Measurements from ENCODE around the gene TDG.
A peak's percentile ranks its signal among the peaks of the same experiment; 100 is the strongest.

TDG gene

DNA sequence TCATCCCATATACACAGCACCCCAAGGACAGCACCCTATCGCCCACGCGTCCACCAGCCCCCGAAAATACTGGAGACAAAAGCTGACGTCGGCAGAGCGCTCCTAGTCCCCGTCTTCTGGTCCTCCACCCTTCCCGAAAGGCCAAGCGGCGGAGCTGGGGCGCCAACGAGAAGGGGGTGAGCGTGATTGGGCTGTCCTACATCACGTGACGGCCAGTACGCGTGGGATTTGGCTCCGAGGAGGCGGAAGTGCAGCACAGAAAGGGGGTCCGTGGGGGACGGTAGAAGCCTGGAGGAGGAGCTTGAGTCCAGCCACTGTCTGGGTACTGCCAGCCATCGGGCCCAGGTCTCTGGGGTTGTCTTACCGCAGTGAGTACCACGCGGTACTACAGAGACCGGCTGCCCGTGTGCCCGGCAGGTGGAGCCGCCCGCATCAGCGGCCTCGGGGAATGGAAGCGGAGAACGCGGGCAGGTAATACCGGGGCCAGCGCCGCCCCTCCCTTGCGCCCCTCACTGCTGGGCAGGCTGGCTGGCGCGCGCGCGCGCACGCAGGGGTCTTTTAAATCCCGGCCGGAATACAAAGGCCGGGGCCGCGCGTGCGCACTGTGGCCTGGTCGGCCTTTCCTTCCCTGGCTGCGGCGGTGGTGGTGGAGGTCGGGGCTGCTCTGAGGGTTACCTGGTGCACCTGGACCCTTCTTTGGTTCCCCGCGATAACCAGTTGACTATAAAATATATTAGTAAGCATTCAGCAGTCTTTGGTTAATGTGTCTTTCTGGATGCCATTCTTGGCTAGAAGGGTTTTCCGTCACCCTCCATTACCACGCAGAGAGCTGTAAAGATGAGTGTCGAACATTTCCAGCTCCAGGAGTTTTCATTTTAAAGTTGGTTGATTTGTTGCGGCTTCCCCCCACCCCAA, at the start of gene TDG:
Gene TDG (plus strand): TSS at position 283 of the 915 bp plus-strand sequence. CDS start 166 bp downstream, at position 449.
- DNase-seq (ENCODE audit: low read depth in 2 of 2) = peak; percentile 94

DNA sequence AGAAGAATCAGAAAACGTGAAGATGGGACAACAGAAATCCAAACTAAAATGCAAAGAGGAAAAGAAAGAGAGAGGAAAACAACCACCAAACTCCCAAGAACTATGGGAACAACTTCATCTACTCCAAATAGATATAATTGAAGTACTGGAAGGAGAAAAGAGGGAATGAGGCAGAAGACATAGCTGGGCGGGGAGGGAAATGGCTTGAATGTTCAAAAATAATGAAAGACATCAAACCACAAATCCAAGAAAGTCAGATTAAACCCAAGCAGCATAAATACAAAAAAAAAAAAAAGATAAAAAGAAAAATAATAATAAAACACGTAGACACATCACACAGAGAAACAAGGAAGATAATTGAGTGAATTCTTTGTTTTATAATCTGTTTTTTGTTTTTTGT, 47.8 kb upstream of the TDG start:
- no peak for DNase-seq (ENCODE audit: low read depth in 2 of 2)

DNA sequence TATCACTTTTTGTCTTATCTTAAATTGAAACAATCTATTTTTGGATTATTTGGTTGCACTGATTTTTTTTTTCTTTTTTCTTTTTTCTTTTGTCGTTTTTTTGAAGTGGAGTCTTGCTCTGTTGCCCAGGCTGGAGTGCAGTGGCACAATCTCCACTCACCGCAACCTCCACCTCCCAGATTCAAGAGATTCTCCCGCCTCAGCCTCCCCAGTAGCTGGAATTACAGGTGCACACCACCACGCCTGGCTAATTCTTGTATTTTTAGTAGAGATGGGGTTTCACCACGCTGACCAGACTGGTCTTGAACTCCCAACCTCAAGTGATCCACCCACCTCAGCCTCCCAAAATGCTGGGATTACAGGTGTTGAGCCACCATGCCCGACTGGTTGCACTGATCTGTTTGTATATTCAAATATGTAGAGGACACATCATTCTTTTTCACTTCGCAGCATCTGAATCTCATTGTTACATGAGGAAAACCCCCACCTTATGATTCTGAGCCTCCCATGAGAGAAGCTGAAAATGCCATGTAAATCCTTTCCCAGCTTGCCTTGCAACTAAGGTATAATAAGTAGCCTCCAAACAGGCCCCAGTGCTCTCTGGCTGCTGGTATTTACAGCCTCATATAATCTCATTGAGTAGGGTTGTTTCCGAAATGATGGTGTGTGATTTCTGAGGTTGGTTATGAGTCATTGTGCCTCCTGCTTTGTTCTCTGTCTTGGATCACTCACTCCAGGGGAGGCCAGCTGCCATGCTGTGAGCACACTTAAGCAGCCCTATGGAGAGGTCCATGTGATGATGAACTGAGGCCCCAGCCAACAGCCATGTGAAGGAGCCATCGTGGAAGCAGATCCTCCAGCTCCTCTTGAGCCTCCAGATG, 40.7 kb upstream of the TDG start:
- DNase-seq (ENCODE audit: low read depth in 2 of 2) = no peak

DNA sequence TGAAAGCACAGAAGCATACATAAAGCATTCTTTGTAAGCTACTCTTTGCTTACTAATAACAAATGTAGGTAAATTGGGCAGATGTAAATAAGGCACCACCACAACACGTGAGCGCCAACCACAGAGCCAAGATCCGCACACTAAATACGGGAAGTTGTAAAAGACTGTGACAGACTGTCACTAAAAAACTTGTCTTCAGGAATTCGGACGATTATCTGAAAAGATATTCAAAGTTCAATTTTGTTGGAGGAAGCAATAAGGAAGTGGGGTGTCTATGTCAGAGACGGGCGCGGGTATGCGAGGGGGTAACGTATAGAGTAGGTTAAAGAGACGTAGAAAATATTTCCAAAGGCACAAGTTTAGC, 37.0 kb upstream of the TDG start:
- DNase-seq (ENCODE audit: low read depth in 2 of 2) = peak in 1 of 2 experiments; percentile 32

DNA sequence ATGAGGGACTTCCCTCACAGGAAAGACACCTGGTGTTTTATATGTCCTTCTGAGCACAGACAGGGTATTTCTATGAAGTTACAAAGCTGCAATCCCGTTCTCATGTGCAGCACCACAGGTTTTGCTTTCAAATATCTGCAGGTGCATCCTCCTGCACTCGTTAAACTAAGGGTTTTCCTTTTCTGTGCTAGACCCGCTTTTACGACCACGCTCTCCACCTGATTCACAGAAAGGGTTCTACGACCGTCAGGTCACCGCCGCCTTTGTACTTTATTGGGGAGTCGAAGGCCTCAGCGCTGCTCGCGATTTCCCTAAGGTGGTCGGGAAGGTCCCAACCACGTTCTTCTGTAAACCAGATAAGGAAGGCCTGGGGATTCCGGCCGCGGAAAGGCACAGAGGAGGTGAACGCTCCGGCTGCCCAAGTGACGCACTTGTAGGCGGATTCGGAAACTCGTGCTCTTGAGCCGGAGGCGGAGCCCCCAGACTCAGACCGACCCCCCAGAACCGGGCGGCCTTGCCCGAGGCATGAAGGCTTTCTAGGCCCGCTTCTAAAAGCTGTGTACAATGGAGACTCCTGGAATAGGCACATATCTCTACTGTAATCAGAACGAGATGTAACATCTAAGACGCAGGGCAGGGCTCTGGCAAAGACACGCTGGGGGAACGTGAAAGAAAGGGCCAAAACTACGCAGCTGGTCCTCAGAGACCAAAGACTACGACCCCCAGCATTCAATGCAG, 36.5 kb upstream of the TDG start:
- DNase-seq (ENCODE audit: low read depth in 2 of 2) = peak; percentile 61 to 63

DNA sequence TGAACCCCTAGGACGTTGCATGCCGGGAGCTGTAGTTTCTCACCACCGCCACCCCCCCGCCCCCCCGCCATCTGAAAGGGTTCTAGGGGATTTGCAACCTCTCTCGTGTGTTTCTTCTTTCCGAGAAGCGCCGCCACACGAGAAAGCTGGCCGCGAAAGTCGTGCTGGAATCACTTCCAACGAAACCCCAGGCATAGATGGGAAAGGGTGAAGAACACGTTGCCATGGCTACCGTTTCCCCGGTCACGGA, 36.0 kb upstream of the TDG start:
- no peak for DNase-seq (ENCODE audit: low read depth in 2 of 2)

DNA sequence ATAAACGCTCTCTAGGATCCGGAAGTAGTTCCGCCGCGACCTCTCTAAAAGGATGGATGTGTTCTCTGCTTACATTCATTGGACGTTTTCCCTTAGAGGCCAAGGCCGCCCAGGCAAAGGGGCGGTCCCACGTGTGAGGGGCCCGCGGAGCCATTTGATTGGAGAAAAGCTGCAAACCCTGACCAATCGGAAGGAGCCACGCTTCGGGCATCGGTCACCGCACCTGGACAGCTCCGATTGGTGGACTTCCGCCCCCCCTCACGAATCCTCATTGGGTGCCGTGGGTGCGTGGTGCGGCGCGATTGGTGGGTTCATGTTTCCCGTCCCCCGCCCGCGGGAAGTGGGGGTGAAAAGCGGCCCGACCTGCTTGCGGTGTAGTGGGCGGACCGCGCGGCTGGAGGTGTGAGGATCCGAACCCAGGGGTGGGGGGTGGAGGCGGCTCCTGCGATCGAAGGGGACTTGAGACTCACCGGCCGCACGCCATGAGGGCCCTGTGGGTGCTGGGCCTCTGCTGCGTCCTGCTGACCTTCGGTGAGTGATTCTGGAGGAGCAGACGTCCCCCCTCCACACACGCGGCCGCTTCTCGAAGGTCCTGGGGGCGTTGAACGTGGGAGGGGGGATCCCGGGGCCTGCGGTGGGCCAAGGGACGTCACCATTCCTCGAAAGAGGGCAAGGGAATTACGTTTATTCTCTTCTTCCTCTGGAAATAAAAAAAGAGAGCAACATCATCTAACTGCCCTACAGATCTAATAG, 35.5 kb upstream of the TDG start, which contains the start of gene HSP90B1:
Gene HSP90B1 (plus strand): TSS at position 377 of the 753 bp plus-strand sequence. CDS start 106 bp downstream, at position 483.
- DNase-seq (ENCODE audit: low read depth in 2 of 2) = peak; percentile 99 to 100

DNA sequence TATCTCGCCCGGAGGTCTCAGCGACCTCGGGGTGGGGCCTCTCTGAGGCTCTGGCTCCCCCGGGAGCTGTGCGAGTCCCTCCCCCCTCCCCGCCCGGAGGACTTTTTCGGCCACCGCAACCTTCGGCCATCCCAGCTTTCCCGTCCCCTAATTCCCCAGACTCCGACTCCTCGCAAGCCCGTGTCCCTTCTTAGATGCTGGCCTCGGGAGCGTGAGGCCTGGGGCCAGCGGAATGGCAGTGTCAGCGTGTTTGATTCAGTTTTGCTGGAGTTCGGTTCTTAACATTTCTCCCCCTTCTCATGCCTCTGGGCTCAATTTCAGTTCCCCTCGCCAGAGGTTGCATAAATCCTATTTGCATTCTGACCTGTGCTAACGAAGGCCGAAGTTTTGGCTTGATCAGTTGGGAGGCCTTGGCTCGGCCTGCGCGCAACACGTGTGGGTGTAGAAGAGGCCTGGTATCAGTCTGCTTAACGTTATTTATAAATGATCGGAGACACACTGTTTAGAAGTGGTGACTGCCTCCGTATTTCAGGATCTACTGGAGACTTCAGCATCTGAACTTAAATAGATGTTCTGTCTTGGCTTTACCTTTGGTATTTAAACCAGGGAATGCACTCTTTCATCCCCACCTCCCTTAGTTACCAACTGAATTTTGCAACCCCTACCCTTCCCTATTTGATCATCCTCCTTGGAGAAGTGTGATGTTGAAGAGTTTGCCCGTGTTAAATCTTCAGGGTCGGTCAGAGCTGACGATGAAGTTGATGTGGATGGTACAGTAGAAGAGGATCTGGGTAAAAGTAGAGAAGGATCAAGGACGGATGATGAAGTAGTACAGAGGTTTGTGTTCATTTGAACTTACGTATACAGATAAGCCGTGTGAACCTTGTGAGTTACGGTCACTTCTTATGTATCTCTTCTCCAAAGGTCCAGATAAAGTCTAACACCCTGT, 34.6 kb upstream of the TDG start:
- DNase-seq (ENCODE audit: low read depth in 2 of 2) = peak in 1 of 2 experiments; percentile 8

DNA sequence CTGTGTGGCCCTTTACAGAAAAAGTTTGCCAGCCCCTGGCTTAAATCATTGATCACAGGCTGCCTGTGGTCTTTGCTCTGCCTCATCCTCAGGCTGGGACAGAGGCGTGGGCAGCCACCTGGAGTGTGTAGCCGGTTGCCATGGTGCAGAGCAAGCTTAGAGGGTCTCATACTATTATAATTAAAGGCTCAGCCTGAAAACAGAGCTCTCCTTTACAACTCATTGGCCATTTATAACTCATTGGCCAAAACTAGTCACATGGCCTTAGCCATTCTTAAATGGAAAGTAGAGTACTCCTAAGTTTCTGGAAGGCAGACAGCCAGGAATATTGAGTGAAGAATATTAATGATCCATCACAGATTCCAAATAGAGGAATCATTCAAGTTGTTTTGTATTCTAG, 32.4 kb upstream of the TDG start:
- no peak for DNase-seq (ENCODE audit: low read depth in 2 of 2)

DNA sequence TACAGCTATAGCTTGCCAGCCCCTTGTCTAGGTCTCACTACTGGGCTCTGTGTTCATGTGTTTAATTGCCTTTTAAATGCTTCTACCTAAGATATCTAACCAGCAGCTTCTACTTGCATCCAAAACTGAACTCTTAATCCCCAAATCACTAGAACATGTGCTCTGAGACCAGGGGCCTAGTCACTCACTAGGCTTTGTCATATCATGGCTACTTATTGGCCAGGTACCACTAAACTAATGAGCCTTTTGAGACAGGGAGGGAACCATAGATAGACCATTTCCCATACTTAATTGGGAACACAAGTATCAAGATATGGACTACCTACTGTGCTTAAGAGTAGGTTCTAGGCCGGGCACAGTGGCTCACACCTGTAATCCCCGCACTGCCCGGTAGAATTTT, 29.0 kb upstream of the TDG start:
- no peak for DNase-seq (ENCODE audit: low read depth in 2 of 2)

DNA sequence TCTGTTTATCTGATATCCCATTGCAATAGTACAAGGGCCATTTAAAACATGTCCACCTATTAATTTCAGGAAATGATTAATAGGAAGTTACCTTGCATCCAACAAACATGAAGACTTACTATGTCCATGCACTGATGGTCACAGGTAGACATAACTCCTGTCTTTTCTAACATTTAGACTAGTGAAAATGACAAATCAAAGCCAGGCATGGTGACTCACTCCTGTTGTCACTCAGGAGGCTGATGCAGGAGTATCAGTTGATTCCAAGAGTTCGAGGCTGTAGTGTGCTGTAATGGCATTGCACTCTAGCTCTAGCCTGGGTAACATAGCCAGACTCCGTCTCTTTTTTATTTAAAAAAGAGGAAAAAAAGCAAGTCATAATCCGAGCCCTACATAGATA, 20.7 kb upstream of the TDG start:
- DNase-seq (ENCODE audit: low read depth in 2 of 2) = no peak

DNA sequence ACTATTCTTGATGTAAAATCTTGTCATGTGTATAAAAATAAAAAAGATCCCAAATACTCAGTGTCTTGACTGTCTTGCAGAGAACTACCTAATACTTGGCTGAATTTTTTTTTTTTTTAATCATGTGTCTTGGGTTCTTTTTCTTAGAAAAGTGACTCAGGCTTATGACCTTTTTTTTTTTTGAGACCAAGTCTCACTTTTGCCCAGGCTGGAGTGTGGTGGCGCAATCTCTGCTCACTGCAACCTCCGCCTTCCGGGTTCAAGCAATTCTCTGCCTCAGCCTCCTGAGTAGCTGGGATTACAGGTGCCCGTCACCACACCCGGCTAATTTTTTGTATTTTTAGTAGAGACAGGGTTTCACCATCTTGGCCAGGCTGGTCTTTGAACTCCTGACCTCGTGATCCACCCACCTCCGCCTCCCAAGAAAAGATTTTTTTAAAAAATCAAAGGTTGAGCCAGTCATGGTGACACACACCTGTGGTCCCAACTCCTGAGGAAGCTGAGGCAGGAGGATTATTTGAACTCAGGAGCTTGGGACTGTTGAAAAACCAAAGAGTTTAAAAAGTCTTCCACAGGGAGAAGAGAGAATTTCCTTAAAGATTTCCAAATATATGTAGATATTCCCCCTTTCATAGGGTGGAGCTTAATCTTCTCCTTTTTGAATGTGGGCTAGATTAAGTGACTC, 17.7 kb upstream of the TDG start:
- no peak for DNase-seq (ENCODE audit: low read depth in 2 of 2)

DNA sequence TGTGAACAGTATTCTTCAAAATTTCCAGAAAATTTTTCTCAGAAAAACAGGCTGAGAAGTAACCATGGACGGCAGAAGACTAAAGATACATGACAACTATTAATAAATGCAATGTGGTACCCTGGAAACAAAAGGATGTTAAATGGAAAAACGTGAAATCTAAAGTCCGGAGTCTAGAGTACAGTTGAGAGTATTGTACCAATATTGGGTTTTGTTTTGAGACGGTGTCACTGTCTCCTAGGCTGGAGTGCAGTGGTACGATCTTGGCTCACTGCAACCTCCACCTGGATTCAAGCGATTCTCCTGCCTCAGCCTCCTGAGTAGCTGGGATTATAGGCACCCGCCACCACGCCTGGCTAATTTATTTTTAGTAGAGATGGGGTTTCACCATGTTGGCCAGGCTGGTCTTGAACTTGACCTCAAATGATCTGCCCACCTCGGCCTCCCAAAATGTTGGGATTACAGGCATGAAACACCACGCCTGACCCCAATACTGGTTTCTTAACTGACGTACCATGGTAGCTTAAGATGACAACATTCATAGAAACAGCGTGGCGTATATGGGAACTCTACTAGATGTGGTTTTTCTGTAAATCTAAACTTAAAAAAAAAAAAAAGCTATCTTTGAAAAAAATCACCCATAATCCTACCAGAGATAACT, 16.8 kb upstream of the TDG start:
- DNase-seq (ENCODE audit: low read depth in 2 of 2) = no peak

DNA sequence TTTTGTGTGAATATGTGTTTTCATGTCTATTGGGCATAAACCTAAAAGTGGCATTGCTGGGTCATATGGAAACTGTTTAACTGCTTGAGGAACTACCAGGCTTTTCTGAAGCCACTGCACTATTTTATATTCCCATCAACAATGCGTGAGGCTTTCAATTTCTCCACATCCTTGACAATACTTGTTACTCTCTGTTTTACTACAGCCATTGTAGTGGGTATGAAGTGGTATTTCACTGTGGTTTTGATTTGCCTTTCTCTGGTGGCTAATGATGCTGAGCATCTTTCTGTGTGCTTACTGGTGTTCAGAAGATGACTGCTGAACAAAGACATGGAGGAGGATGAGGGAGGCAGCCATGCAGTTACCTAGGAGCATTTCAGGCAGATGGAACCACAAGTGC, 13.2 kb upstream of the TDG start:
- DNase-seq (ENCODE audit: low read depth in 2 of 2) = no peak

DNA sequence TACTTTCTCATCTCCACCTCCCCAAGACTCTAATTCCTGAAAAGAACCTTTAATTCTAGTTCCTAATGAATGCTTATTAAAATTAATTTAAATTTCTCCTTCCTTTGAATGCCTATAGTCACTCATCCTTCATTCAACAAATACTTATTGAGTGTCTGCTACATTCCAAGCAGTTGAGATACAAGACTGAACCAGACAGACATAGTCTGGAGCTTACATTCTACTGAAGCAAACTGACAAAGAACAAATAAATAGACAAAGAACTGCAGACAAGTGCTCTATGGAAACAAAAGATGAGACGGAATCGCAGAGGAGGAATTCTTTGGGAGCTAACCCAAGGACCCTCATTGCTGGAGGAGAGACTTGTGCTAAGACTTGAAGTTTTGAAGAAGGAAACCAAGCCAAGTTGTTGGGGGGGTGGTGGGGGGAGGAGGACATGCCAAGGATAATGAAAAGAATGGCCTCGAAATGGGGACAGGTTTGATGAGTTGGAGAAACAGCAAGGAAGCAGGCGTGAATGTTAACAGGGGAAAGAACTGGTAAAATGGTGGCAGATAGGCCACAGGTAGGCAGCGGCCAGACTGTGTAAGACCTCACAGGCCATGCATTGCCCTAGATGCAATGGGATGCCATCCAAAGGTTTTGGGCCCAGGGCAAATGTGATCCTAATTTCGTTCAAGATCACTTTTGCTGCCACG, 9.7 kb upstream of the TDG start:
- DNase-seq (ENCODE audit: low read depth in 2 of 2) = no peak

DNA sequence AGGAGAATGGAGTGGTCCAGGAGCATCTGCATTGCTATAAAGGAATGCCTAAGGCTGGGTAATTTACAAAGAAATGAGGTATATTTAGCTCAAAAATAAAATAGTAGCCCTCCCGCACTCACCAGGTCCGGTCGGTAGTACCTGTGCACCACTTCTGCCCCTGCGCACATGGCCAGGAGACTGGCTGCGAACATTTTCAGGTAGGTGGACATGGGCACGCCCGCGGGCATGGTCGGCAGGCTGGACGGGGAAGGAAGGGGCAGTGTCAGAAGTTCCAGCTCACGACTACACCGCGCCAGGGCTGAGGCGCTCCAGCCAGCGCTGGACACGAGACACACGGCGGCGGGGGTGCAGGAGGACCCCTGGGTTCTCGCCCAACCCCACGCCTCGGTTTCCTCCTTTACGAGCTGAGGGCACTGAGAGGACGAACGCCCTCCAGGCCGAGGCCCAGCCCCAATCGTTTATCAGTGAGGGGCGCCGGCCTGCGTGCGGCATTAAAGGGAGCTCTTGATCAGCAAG, 9.1 kb upstream of the TDG start:
- peak in 1 of 2 experiments; percentile 10 for DNase-seq (ENCODE audit: low read depth in 2 of 2)

DNA sequence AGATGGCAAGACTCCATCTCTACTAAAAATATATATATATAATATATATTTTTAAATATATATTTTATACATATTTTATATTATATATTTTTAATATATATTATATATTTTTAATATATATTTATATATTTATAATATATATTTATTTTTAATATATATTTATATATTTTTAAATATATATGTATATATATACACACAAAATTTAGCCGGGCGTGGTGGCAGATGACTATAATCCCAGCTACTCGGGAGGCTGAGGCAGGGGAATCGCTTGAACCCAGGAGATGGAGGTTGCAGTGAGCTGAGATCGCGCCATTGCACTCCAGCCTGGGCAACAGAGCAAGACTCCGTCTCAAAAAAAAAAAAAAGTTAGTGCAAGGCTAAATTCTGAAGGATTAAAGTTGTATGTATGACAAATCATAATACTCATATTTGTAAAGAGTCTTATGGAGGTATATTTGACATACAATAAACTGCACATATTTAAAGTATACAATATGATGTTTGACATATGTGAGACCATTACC, 7.7 kb upstream of the TDG start:
- DNase-seq (ENCODE audit: low read depth in 2 of 2) = no peak

DNA sequence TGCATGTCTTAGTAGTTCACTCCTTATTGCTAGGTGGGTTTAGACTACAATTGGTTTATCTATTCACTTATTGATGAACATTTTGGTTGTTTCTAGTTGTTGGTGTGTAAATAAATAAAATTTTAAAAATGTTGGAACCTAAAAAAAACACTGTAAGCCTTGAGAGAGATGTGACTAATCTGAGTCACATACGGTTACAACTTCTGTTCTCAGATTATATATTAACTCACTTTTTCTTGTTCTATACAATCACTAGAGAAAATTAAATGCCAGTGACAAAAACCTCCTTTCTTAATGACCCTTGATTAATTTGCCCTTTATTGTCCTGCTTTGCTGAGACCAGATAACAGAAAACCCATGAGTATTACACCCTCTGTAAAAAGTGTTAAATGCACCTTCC, 7.1 kb upstream of the TDG start:
- no peak for DNase-seq (ENCODE audit: low read depth in 2 of 2)
